Erythroblast (primary cell): ENCODE results near the gene PAQR3.
"Not testable (repeated sequence)": the region's sequence is repeated elsewhere in the genome, so short reads cannot be mapped to it uniquely, and the experiment has no call there.

Experiments used
- DNase-seq, 2 experiments: peaks; one replicate each; lab custom pipeline; 2025; lab: John Stamatoyannopoulos, UW
- GATA1 ChIP-seq: IDR thresholded peaks from 2 replicates; pipeline ENCODE4 v1.6.1; 2011; ENCODE audit warnings: low read depth, mild to moderate bottlenecking, control low read depth, low read length, moderate library complexity
- POLR2A ChIP-seq: IDR thresholded peaks from 2 replicates; pipeline ENCODE4 v1.6.1; 2011; ENCODE audit warnings: mild to moderate bottlenecking, low read length

The PAQR3 gene

DNA sequence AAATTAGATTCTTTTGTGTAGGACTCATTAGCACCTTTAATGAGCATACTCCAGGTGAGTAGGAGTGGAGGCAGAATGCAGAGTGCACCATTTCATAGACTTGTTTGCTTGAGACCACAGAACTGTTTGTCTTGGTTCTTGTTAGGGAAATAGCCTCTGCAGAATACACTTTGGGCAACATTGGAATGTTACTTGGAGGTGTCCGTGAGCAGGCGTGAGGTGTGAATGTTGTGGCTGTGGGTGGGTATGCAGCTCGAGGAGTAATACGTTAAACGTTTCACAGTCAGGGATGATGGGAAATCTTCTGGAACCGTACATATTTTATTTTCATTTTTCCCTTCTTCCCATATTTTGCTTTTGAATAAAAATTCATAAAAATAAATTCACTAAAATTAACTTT is 31.6 kb downstream of the PAQR3 start:
- DNase-seq = no peak
- TF ChIP-seq GATA1 (no peak), POLR2A (no peak)

DNA sequence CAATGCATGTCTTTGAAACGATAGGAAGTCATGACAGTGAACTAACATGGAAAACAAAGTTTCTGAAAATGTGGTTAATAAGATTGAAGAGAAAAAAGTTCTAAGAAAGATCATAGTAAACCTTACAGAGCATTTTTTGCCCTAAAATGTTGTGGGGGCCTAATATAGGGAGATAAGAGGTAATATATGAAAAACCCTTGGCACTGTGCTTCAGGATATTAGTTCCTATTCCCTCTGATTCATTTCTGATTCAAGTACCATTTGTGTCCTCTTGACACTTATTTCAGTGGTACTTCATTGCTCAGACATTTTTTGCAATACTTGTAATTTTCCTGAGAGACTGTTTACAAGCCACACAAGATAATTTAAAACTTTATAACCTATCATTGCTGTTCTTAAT is 35.1 kb downstream of the PAQR3 start:
- no peak for TF ChIP-seq GATA1
- TF ChIP-seq POLR2A = no peak
- no peak for DNase-seq

DNA sequence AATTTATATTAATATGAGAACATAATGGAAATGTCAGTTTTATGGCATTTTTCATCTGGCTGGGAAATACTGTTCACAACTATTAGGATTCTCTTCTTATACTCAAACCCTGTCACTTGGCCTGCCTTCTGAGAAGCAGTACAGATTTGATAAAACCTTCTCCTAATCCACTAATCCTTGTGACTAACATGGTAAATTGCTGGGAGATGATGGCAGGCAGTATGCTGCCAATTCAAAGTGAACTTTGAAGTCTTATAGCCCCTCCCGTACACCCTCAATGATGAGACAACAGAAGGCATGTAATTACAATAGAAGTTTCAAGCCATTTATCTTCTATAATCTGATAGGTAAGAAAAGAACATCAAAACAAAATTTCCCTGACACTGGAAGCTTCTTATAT is 36.9 kb downstream of the PAQR3 start:
- no peak for TF ChIP-seq POLR2A
- no peak for TF ChIP-seq GATA1
- no peak for DNase-seq

DNA sequence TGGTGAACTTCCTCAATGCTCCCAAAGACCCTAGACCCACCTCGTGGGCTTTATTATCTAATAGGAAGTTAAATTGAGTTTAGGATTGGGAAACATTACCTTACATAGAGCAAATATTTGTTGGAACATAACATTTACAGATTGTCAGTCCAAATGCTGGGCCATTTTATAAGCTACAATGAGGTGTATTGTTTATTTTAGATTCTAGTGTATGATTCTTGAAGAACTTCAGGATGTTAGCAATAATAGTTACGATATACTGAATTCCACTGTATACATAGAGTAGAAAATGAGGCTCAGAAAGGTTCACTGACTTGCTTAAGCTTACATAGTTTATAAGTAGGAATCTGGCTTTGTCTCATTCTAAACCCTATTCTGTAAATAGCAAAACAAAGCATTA is 37.4 kb downstream of the PAQR3 start:
- TF ChIP-seq GATA1 (no peak), POLR2A (no peak)
- DNase-seq = no peak

DNA sequence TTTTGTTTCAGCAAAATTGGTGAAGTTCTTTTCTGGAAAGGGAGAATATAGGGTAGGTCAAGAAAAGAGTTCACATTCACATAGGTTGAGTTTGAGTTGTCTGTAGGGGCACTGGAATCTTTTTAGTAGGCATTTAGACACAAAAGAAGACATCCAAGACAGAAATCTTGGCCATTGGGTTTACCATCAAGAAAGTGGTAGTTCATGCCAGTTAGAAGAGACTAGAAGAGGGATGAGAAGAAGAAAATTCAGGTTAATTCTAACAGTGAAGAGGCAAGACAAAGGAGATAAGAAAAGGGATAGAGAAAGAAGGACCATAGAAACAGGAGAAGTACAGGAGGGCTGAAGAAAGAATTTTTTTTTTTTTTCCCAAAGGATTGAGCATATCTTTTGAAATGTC is 39.9 kb downstream of the PAQR3 start:
- TF ChIP-seq GATA1 (no peak), POLR2A (no peak)
- no peak for DNase-seq

DNA sequence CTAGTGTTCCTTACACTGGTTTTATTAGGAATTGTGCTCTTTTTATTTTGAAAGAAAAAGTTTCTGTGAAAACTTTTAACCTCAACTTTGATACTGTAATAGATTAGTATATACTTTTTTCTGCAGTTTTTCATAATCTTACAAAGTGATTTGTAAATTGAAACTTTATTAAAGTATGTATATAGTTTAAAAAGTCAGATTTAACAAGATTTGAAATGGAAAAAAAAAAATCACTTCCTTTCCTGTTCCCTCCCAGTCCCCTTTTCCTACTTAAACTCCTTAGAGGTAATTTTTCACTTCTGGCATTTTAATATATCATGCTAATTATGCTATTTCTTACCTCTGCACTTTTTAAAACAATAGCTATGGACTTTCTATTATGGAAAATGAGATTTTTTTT is 49.3 kb downstream of the PAQR3 start:
- no peak for TF ChIP-seq GATA1
- no peak for TF ChIP-seq POLR2A
- DNase-seq = no peak

DNA sequence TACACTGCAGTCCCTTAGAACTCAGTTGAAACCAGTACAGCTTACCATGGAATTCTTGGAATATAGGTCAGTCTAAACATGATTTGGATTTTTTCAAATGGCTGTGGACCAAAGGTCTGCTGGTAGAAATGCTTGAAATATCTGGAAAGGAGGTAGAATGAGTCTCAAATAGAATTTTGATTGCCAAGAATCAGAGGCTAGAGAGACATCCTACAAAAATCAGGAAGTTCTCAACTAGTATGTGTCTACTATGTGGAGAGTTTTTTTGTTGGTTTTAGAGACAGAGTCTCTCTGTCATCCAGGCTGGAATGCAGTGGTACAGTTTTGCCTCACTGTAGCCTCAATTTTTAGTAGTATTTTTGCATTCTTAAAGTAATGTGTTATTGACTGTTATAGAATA is 53.6 kb downstream of the PAQR3 start:
- DNase-seq = no peak
- no peak for TF ChIP-seq GATA1
- TF ChIP-seq POLR2A = no peak

DNA sequence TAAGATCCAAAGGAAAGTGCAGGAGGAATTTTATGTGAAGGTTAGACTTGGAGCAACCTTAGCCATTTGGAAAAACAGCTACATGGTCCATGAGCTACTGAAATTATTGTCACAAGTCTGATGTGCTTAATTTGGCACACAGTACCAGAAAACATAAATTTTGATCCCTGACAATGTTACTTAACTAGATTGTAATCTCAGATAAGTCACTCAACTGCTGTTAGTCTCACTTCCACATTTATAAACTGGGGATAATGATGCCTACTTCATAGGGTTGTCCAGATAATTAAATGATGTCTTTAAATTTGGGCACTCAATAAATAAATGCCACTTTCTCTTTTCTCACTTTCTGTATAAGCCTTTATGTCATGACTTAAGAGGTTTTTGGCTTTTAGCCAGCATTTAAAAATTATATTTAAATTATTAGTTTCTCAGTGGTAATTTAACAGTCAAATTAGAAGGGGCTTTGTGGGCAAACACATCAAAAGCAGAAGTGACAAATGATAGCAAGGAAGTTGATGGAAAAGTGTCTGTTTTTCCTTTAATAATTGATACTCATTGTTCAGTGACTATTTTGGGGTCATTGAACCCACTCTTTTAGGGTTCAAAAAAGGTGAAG is 58.3 kb downstream of the PAQR3 start:
- no peak for DNase-seq
- no peak for TF ChIP-seq POLR2A
- no peak for TF ChIP-seq GATA1

DNA sequence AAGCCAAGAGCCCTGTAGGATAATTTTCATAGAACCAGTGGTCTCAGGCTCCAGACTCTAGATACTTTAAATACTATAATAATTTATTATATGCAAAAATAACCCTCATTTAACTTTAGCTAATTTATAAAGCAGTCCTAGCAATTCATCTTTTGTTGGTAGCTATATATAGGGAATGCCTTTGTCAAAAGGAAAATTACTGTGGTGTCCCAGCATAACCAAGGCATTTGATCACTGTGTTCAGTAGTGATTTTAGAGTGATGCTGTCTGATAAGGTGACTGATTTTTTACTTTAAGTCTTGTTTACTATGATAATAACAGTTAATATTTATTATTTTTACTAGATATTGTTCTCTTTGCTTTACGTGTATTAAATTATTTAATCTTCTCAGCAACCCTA is 61.2 kb downstream of the PAQR3 start:
- TF ChIP-seq GATA1 (no peak), POLR2A (no peak)
- no peak for DNase-seq

DNA sequence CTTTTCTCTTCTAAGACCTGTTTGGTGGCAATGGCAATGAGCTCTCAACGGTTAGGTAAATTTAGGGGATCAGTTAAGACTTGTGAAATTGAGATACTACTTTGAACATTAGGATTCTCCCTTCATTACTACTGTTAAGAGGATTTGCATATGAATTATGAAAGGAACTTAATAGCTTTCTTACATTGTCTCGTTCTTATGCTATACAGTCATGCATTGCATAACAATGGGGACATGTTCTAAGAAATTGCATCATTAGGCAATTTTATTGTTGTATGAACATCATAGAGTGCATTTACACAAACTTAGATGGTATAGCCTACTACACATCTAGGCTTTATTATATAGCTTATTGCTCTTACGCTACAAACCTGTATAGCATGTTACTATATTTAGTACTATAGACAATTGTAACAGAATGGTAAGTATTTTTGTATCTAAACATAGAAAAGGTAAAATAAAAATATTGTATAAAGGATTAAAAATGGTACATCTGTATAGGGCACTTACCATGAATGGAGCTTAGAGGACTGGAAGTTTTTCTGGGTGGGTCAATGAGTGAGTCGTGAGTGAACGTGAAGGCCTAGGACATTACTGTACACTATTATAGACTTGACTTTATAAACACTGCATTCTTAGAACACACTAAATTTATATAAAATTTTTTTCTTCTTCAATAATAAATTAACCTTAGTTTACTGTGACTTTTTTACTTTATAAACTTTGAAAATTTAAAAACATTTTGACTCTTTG is 62.5 kb downstream of the PAQR3 start:
- no peak for TF ChIP-seq POLR2A
- TF ChIP-seq GATA1 = no peak
- DNase-seq = no peak

DNA sequence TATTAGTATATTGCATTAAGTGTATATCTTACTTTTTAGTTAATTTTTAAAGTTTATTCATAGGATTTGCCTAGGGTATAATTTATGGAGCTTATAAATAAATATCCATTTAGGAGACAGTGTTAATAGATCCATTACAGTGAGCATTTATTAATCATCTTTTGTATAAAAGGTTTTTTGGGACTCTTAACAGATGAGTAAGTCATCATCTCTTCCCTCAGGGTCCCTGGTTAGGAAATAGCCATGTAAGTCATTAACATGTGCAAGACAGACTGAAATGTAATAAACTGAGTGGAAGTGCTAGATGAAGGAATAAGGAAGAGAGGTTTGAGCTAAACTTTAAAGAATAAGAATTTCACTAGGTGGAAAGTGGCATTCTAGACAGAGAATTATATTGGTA is 69.2 kb downstream of the PAQR3 start:
- DNase-seq = no peak
- TF ChIP-seq GATA1 = no peak
- no peak for TF ChIP-seq POLR2A

DNA sequence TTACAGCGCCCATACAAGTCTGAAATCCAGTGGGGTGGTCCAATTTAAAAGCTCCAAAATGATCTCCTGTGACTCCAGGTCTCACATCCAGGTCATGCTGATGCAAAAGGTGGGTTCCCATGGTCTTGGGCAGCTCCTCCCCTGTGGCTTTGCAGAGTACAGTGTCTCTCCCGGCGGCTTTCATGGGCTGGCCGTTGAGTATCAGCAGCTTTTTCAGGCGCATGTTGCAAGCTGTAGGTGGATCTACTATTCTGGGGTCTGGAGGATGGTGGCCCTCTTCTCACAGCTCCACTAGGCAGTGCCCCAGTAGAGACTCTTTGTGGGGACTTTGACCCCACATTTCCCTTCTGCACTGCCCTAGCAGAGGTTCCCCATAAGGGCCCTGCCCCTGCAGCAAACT is 70.5 kb downstream of the PAQR3 start:
- not testable (repeated sequence) for DNase-seq

DNA sequence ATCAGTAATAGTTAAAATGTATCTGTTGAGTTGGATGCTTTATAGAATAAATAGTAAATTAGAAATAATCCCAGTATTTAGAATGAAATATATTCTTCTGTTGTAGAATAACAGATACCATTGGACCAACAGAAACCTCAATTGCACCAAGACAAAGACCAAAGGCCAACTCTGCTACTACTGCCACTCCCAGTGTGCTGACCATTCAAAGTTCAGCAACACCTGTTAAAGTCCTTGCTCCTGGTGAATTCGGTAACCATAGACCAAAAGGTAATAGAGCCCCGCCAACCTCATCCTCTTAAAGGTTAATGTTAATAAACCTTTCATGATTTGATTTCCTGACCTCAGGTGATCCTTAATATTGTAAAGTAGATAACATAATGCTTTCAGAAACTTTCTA is 73.8 kb downstream of the PAQR3 start:
- TF ChIP-seq POLR2A (no peak), GATA1 (no peak)
- DNase-seq = no peak

DNA sequence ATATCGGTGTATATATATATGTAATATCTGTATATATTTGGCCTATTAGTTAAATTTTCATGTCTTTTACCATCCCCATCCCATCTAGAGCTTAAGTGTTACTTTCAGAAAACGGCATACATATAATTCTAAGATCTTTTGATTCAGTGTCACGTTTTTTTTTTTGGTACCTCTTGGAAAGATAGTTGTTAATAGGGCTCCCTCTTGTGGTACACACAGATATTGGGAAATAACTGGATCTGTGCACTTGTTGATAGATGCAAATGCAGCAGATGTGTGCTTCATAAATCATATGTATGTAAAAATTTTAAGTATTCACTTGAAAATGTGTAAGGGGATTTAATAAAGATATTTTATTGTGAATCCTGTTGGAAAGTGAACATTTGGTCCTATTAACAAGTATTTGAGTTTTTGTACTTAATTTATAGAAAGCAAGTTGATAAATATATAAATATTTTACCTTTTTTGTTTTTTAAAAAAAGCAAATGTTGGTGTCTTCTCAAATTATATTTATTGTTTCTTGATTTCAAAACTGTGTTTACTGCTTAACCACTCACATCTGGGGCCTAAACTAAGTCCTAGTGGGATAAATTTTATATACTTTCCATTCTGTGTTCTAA is 74.7 kb downstream of the PAQR3 start:
- peak; percentile 85 to 89 for DNase-seq
- no peak for TF ChIP-seq GATA1
- no peak for TF ChIP-seq POLR2A

DNA sequence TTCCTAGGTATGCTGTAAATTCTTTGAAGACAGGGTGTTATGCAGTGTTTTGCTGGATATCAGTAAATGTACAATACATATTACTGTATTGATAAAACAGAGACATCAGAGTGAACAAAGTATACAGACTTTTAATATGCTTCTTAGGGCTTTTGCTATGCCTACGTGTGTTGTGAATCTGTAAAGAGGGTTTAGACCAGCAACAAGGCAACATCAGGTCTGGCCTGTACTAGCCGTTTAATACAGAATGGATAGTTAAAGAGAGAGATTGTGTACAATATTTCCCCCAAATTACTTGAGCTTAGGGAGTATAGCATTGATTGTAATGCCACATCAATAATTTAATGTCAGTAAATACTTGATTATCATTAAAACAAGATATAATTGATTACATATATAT is 75.2 kb downstream of the PAQR3 start:
- no peak for TF ChIP-seq GATA1
- peak in 1 of 2 experiments; percentile 53 for DNase-seq

DNA sequence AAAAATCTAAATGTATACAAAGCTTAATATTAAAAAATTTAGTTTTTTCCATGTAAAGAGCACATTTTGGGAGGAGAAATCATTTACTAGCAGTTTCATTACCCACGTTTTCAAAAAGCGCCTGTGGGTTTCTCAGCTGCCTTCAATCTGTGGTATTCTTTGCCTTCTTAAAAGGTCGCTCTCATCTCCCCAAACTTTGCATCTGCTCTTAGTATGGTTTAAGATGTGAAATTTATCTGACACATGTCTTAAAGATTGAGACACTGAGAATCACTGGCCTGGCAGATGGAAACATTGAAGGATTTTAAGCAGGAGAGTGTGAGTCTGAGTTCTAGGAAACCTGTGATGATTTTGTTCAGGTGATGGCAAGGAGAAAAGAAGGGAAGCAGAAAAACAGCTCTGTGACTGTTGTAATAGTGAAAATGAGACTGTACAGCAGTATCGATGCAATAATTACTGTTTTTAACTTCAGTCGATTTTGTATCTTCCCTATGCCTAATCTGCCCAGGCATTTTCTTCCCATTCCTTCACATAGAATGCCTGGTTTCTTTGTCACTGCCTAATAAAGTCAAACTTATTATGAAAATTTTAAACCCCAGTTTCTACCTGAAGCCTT is 75.9 kb downstream of the PAQR3 start:
- no peak for TF ChIP-seq POLR2A
- TF ChIP-seq GATA1 = no peak
- no peak for DNase-seq
